IMR-90 (cell line): ENCODE data around the gene CFP.

Experiments
- CHD1 ChIP-seq: IDR thresholded peaks from 2 replicates; pipeline ENCODE4 v1.6.1; 2012; ENCODE audit warnings: low read depth, low read length, improper control_type of control experiment
- CTCF ChIP-seq: conservative IDR thresholded peaks from 2 replicates; pipeline ENCODE4 v1.5.1; 2012; ENCODE audit warnings: mild to moderate bottlenecking, low read depth, low read length, improper control_type of control experiment
- FOS ChIP-seq: fragments of 150-350 bp; IDR thresholded peaks from 2 replicates; pipeline ENCODE4 v1.6.1; 2016; ENCODE audit warnings: low read depth, low read length
- MAFK ChIP-seq: IDR thresholded peaks from 2 replicates; pipeline ENCODE4 v1.6.1; 2012; ENCODE audit warnings: low read depth, low read length, improper control_type of control experiment
- MXI1 ChIP-seq: IDR thresholded peaks from 2 replicates; pipeline ENCODE4 v1.6.1; 2012; ENCODE audit warnings: low read depth, mild to moderate bottlenecking, low read length, moderate library complexity, borderline replicate concordance
- POLR2A ChIP-seq: IDR thresholded peaks from 2 replicates; pipeline ENCODE4 v1.6.1; 2012; ENCODE audit warnings: mild to moderate bottlenecking, low read depth, low read length
- USF2 ChIP-seq: fragments of 150-350 bp; IDR thresholded peaks from 2 replicates; pipeline ENCODE4 v1.6.1; 2017; ENCODE audit warnings: mild to moderate bottlenecking, antibody characterized with exemption, low read length, low read depth

- TF ChIP-seq CTCF (no peak), POLR2A (peak; percentile 77), FOS (no peak), MXI1 (no peak), CHD1 (no peak), MAFK (no peak), USF2 (no peak)
These were observed 45.0 kb downstream of the CFP start for GRCh38 chrX:47584714-47585113.
